Measurements from ENCODE around the gene LCN6.
"Not testable (repeated sequence)": the region's sequence is repeated elsewhere in the genome, so short reads cannot be mapped to it uniquely, and the experiment has no call there.

LCN6 gene

DNA sequence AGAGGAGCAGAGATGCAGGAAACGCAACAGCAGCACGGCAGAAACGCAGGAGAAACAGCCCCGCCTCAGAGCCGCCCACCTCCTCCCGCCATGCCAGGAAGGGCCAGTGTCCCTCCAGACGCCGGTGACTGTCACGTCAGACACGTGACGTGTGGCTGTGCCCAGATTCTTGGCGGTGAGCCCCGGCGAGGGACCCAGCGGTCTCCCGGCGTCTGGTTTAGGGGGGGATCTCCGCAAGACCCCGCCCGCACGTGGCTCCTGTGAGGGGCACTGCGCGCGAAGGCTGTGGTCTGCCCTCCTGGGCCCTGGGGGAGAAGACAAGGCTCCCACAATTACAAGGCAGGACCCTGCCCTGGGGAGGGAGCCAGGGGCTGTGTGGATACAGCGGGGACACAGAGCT lies 12.1 kb upstream of the LCN6 start:
- no peak for DNase-seq (ENCODE audit: low read depth, low spot score)

DNA sequence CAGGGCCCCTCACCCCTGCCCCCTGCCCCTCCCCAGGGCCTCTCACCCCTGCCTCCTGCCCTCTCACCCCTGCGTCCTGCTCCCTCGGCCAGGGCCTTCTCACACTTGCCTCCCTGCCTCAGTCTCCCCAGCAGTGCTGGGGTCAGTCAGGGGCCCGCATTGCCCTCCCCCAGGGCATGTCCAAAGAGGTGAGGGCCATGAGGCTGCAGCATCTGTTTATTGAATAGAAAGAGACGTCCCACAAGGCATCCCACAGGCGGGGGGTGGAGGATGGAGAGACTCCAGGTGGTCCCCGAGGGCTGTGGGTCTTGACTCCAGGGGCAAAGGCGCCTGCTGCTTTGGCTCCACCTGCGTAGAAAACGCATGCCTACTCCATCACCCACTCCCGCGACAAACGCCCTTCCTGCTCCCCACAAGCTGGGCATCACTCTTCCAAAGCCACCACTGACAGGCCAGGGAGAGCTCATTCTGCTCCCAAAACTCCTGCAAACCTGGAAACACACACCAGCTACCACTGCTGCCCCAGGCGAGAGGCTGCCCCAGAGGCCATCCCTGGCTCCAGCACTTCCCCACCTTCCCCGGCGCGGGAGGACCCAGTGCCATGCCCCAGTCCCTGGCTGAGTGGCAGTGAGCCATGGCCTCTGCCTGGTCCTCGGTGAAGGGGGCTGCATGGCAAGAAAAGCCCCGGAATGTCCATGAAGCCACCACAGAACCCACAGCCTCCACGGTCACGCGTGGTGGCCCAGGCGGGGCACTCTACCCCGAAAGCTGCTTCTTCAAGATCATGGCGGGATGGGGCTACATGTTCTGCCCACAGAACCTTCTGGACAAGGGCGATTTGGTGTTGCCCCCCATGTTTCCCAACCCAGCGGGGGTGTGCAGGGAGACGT lies 11.4 kb upstream of the LCN6 start:
- DNase-seq (ENCODE audit: low read depth, low spot score) = no peak

DNA sequence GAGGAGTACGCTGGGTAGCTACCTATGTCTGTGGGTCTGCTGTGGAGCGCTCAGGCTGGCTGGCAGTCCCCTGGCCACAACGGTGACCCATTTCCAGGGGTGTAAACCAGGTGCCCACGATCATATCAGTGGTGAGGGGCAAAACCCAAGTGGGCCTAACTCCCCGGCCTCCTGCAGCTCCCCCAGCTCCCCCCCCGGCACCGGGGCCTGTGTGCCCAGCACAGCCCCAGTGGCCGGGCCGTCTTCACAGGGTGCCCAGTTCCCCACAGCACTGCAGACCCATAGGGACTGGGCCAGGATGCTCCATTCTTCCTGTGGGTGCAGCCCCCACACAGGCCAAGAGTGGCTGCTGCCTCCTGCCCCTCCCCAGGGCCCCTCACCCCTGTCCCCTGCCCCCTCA lies 10.7 kb upstream of the LCN6 start:
- no peak for DNase-seq (ENCODE audit: low read depth, low spot score)

DNA sequence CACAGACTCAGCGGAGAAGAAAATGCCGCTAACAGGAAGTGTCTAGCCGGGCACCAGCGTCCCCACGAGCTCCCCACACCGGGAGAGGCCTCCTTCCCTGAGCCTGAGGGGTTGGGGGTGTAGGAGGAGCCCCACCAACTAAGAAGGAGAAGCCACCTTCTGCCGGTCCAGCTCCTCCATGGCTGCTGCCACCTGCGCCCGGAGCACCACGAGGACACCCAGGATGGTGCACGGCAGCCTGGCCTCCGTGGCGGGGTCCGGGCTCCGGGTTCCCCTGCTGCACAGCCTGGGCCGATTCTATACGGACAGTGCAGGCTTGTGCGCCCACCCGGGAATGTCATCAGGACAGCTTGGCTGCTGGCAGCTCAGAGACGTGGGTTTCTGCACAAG lies 9.4 kb upstream of the LCN6 start:
- no peak for DNase-seq (ENCODE audit: low read depth, low spot score)

DNA sequence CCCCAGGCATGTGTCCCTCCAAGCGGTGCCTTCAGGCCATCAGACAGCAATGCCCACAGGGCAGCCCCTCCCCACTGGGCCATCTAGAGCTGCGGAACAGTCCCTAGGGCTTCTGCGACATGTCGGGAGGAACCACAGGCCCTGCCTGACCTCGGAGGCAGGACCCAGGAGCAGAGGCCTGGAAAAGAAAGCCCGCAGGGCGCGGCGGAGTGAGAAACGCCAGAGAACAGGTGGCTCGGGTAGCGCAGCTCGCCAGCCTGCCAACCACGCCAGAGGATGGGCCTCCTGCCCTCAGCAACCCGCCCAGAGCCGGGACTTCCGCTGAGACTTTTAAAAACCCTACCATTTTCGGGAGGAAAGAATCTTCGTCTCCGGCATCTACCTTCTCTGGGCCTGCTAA lies 9.0 kb upstream of the LCN6 start:
- no peak for DNase-seq (ENCODE audit: low read depth, low spot score)

DNA sequence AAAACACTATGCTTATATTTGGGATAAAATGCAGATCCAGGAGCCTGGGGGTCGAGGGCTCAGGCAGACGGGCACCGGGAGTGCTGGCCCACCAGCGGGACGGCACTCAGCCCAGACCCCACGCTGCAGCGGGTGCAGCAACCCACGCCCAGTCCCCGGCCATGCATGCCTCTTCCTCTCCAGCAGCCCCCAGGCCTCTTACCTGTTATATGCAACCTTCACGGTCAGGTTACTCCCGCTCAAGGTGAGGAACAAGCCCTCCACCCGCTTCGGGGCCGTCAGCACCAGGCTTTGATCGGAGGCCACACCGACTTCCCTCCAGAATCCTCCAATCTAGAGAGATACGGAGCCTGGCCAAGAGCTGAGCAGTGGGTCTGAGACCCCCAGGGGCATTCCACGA lies 8.5 kb upstream of the LCN6 start:
- no peak for DNase-seq (ENCODE audit: low read depth, low spot score)

DNA sequence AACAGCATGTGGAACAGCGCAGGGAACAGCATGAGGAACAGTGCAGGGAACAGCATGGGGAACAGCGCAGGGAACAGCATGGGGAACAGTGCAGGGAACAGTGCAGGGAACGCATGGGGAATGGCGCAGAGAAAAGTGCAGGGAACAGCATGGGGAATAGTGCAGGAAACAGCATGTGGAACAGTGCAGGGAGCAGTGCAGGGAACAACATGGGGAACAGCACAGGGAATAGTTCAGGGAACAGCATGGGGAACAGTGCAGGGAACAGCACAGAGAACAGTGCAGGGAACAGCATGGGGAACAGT lies 7.8 kb upstream of the LCN6 start:
- DNase-seq (ENCODE audit: low read depth, low spot score) = no peak

DNA sequence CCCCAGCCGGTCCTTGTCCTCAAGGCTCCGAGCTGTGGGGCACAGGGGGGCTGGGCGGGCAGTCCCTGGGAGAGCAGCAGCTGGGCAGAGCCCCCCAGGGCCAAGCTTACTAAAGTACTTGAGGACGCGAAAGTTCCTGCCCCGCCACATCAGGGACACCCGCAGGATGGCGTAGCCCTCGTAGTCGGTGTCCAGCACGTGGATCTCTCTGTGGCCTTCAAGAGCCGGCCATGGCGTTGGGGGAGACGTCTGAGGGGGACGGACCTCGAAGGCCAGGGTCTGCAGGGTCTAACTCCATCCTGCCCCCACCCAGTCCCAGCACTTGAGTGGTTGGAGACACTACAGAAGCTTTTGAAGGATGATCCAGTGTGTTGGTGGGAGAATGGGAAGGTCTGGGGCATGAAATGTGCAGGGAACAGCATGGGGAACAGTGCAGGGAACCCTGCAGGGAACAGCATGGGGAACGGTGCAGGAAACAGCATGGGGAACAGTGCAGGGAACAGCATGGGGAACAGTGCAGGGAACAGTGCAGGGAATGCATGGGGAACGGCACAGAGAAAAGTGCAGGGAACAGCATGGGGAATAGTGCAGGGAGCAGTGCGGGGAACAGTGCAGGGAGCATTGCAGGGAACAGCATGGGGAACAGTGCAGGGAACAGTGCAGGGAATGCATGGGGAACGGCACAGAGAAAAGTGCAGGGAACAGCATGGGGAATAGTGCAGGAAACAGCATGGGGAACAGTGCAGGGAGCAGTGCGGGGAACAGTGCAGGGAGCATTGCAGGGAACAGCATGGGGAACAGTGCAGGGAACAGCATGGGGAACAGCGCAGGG lies 7.2 kb upstream of the LCN6 start:
- DNase-seq (ENCODE audit: low read depth, low spot score) = not testable (repeated sequence)

DNA sequence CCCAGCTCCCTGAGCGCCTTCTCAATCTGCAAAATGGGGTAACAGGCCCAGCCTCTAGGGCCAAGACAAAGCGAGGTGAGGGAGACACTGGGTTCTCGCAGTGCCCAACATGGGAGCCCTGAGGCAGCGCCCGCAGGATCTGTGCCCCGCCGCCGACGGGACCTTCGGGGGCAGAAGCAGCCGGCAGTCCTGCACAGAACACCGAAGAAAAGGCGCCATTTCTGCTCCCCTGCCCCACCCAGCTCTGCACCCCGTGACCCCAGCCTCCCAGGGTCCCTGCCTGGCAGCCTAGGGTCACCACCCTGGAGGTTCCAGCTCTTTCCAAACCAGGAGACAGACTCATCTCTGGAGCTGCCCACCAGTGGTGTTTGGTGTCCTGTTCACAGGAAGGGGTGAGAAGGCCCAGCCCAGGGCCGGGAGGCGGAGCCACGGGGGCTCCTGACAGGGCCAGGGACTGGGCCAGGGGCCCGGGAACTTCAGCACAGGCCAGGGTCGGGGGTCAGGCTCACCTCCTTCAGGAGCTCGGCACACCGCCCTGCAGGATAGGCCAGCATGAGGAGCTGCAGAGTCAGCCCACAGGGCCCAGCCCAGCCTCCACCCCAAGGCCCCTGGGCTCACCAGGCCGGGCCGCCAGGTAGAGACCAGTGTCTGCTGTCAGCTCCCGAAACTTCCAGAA lies 6.4 kb upstream of the LCN6 start:
- DNase-seq (ENCODE audit: low read depth, low spot score) = no peak

DNA sequence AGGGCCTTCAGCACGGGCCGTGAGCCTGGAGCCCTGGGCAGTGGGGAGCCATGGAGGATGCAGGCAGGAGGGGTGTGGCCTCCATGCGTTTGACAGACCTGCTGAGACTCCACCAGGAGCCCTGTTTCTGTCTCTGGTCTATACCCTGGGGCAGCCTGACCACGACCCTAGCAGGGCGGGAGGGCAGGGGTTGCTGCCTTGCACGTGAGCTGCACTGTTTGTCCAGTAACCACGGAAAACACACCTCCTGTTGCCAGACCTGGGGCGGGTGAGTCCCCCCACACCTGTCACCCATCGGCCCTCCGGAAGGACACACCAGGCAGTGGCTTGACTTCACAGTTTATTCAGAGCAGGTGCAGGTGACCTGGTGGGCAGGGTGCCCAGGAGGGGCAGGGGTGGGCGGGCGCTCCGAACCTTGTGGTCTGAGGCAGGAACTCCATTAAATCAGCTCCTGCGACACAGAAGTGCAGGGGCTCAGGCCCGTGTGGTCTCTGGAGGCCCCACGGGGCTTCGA lies 5.8 kb upstream of the LCN6 start:
- no peak for DNase-seq (ENCODE audit: low read depth, low spot score)

DNA sequence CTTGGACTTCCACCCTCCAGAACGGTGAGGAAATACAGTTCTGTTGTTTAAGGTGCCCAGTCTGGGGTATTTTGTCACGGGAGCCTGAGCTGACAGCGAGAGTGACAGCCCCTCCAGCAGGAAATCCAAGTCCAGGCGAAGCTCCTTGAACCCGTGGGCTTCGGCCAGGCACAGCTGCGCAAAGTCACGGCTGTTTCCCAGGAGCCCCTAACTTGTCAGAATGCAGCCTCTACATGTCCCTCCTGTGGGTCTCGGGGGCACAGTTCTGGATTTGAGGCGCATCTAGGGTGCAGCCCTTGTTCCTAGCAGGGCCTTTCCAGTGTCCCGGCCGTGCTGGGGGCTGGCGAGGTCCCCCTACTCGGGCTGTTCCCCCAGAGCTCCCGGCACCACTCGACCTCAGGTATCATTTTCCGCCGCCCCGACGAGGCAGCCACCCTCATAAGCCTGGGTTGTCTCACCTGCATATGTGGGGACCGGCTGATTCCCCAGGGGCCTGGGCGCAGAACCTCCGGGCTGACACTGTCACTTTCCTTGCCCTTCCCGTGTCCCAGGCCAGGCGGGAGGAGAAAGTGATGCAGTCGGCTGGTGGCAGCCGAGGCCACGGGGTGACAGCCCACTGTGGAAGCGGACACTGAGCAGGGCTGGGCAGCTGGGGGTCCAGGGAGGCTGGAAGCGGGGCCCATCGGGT lies 5.2 kb upstream of the LCN6 start:
- no peak for DNase-seq (ENCODE audit: low read depth, low spot score)

DNA sequence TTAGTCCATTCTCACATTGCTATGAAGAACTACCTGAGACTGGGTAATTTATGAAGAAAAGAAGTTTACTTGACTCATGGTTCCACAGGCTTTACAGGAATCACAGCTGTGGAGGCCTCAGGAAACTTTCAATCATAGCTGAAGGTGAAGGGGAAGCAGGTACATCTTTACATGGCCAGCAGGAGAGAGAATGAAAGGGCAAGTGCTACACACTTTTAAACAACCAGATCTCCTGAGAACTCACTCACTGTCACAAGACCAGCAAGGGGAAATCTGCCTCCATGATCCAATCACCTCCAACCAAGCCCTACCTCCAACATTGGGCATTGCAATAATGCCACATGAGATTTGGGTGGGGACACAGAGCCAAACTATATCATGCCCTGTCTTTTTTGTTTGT lies 3.5 kb upstream of the LCN6 start:
- DNase-seq (ENCODE audit: low read depth, low spot score) = no peak

DNA sequence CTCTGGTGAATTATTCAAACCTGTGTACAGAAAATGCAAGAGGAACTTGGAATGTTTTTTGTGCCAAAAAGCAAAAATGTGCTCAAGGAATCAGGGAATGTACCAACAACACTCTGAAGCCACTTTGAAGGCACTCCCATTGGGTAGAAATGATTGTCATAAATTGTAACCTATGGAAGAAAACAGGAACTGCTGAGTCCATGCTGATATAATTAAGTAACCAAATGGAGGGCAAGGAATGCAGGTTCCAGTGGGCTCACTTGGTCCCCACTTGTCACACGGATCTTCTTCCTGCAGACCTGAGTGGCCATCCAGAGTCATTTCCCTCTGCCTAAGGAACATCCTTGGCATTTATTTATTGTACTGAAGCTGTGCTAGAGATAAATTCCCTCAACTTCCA lies 2.9 kb upstream of the LCN6 start:
- no peak for DNase-seq (ENCODE audit: low read depth, low spot score)

DNA sequence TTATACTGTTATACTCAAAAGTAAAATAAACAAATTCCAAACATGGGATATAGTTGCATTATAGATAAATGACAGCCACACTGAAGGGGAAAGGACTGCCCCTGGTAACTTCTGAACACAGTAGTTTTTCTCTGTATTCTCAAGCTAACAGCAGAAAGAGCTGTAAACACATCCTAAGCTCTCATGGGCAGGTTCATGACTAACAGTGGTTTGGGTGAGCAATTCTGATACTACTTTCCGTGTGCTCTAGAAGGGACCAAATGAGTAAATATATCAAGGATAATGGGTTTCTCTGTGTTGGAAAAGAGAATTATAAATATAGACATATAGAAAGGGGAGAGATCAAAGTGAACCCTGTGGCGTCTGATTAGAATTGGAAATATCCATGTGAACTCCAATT lies 2.2 kb upstream of the LCN6 start:
- no peak for DNase-seq (ENCODE audit: low read depth, low spot score)

DNA sequence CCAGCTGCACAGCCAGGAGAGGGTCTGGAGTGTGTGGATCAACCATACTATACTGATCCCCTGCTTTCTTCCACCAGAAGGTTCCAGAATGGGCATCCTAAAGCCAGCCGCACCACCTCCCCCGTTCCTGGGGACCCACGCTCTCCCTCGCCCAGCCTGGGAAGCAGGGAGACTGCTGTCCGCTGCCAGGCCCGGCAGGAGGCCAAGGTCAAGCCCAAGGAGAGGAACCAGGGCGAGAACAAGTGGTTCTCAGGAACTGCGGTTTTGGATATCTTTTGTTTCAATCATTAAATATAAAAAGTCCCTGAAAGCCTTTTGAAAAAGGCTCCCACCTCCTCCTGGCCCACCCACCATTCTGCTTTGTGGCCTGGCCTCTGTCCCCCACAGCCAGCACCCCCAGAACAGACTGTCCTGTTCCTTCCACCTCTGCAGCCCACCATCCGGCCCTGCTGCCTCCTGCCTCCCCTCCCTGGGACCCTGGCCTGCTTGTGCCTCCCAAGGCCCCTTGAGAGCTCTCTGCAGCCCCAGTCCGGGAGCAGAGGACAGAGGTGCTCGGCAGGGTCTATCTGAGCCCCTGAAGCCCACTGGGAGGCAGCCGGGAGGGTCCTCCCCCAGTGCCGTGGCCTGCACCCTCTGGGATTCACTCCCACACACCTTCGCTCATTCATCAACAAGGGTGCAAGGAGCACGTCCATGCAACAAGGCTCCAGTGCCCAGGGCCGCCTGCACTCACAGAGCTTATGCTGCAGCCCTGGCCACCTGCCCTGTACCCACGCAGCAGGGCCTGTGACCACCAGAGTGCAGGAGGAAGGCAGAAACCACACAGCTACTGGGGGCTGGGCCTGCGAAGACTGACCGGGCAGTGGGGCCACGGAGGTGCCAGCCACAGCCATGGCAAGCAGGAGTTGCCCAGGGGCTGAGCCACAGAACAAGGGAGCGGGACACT lies 614 bp upstream of the LCN6 start:
- DNase-seq (ENCODE audit: low read depth, low spot score) = no peak

DNA sequence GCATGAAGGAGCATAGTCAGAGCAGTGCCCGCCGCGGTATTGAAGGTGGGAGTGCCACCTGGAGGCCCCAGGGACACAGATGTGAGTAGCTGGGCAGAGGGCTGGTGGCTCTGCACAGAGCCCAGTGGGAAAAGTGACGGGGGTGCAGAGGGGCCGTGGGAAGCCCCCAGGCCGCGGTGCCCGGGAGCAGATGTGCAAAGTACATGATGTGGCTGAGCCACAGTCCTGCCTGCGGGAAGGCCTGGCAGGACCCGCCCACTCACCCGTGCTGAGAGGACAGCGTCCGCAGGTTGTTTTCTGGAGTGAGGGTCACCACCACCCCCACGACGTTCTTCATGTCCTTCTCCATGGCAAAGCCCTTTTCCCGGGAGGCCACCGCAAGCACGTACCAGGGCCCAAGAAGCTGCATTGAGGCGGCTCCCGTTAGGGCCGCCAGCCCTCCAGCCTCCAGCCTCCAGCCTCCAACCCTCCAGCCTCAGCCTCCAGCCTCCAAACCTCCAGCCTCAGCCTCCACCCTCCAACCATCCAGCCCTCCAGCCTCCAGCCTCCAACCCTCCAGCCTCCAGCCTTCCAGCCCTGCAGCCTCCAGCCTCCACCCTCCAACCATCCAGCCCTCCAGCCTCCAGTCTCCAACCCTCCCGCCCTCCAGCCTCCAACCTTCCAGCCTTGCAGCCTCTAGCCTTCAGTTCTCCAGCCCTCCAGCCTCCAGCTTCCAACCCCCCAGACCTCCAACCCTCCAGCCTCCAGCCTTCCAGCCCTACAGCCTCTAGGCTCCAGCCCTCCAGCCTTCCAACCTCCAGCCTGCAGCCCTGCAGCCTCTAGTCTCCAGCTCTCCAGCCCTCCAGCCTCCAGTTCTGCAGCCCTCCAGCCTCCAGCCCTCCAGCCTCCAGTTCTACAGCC lies 914 bp downstream of the LCN6 start:
- DNase-seq (ENCODE audit: low read depth, low spot score) = no peak

DNA sequence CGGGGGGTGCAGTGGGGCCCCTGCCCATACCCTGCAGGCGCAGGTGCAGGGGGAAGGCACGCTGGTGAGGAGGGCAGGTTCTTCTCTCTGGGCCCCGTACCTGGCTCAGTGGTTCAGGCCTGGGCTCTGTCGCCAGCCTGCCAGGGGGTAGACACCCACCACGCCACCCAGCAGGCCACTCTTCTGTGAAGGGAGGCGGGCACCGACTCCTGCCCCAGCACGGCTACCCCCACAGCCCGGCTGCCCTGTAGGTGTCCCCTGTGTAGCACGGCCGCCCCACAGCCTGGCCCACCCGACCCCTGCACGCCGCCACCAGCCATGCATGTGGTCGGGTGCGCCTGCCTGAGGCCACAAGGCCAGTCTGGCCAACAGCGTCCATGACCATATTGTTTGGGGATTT lies 1.7 kb downstream of the LCN6 start:
- no peak for DNase-seq (ENCODE audit: low read depth, low spot score)

DNA sequence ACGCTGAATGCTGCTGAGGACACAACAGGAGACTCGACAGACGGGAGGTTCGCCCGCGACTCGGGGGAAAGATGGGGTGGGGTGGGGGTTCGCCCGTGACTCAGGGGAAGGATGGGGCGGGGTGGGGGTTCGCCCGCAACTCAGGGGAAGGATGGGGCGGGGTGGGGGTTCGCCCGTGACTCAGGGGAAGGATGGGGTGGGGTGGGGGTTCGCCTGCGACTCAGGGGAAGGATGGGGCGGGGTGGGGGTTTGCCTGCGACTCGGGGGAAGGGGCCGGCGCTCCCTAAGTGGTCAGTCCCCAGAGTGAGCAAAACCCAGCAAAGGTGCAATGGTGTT lies 2.2 kb downstream of the LCN6 start:
- no peak for DNase-seq (ENCODE audit: low read depth, low spot score)

DNA sequence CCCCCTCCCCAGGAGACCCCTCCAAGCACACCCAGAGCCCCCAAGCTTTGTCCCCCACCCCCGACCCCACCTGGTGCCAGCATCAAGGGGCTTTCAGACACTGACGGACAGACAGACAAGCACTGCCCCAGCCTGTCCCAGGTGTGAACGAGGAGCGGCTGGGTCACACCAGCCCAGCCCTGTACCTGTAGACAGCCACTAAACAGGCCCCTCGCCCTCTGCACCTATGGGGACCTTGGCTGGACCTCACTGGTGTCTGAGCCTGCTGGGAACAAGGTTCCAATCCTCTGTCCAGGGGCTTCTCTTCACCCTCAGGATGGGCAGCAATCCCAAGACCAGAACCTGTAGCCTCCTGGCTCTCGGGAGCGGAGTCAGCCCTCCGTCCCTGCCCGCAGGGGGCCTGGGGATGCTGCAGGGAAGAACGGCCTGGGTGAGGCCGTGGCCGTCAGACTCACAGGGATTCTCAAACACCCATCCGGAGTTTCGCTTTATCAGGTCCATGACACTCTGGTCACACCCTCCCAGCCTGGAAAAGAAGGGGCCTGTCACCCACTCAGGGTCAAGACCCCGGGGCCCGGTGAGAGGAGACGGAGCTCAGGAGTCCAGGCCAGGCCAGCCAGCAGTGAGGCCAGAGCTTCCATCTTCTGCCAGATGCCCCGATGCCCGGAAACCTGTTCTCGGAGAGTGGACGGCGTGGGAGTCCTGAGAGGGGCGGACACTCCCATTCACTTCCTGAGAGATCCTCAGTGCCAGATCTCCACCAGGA lies 2.8 kb downstream of the LCN6 start:
- DNase-seq (ENCODE audit: low read depth, low spot score) = no peak

Measured in iPS DF 19.7 (cell line).